ENCODE results near the gene LYZL6. TPM values are rescaled to one million over a fixed set of nuclear protein-coding genes. Genes with fewer than 3 reads are reported as not detected.
"Not testable (repeated sequence)": the region's sequence is repeated elsewhere in the genome, so short reads cannot be mapped to it uniquely, and the experiment has no call there.

The LYZL6 gene
- total RNA-seq, 4 donors from 2014 or later: not detected

DNA sequence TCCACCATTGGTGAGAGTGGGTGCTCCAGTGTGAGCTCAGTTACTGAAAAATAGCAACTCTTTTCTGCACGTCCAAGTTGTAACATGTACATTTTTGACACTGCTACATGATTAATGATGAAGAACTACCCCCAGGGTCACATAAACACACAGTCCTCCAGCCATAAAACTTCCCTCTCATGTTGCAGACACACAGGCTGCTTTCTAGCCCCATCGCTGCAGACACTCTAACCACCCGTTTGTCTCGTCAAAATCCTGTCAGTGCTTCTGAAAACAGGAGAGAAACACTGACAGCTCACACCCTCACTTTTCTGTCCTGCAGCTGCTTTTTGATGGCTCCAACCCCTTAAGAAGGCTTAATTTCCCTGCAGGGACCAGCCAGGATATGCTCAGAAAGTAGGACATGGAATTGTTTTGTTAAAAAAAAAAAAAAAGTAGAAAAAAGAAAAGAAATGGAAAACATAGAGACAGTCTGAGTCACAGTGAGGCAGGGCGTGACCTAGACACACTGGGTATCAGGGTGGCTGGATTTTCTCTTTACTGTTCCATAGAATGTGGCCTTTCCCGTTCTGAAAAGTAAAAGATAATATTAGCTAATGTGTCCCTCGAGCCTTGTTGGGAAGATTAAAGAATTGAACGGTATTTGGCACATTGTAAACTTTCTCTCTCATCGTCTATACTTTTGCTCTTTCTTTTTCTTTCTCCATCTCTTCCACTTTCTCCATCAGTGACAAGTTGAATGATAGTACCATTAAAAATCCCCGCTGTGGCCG, 42.6 kb downstream of the LYZL6 start:
- Histone ChIP-seq H3K27ac (replicated peaks in 1 of 4) (no peak overlapping the region), H3K9me3 (no peaks in the 10 kb centered on the region), H3K4me1 (no peaks in the 10 kb centered on the region), H3K36me3 (no peaks in the 10 kb centered on the region), H3K4me3 (no peak overlapping the region), H3K27me3 (no peaks in the 10 kb centered on the region)
- TF ChIP-seq, protein P1, sequence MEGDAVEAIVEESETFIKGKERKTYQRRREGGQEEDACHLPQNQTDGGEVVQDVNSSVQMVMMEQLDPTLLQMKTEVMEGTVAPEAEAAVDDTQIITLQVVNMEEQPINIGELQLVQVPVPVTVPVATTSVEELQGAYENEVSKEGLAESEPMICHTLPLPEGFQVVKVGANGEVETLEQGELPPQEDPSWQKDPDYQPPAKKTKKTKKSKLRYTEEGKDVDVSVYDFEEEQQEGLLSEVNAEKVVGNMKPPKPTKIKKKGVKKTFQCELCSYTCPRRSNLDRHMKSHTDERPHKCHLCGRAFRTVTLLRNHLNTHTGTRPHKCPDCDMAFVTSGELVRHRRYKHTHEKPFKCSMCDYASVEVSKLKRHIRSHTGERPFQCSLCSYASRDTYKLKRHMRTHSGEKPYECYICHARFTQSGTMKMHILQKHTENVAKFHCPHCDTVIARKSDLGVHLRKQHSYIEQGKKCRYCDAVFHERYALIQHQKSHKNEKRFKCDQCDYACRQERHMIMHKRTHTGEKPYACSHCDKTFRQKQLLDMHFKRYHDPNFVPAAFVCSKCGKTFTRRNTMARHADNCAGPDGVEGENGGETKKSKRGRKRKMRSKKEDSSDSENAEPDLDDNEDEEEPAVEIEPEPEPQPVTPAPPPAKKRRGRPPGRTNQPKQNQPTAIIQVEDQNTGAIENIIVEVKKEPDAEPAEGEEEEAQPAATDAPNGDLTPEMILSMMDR (IDR thresholded peaks at IDR 0.05): no peak
- no peak for TF ChIP-seq EP300 (IDR thresholded peaks at IDR 0.05)
- no peak for TF ChIP-seq POLR2AphosphoS5 (IDR thresholded peaks at IDR 0.05)
- no peak for TF ChIP-seq POLR2A (IDR thresholded peaks at IDR 0.05; ENCODE audit: low read depth)
- WGBS: 55% methylated on average over 11 of the region's 11 CpGs
- intact Hi-C loops (cut with DNase I): no loop called here
- no peak for DNase-seq (ENCODE audit: extremely low spot score)

DNA sequence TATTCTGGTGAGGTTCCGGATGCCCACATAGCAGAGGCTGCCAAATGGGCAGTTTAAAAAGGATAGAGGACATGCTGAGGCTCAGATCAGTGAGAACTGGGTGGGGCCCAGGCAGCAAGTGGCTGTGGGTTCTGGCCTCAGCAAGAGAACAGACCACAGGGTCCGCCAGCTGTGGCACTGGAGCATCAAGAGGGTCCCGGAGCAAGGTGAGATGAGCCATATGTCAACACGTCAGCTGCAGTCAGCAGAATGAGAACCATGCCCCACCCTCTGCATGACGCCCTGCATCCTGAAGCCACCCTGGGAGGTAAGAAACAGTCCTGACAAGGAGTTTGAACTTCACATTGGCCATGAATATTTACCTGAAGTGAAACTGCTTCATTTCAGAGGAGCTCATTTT, 43.2 kb downstream of the LYZL6 start:
- DNase-seq (ENCODE audit: extremely low spot score): no peak
- H3K36me3 ChIP-seq: no peaks in the 10 kb centered on the region
- no peaks in the 10 kb centered on the region for H3K9me3 ChIP-seq
- H3K27me3 ChIP-seq: no peaks in the 10 kb centered on the region
- H3K27ac ChIP-seq (replicated peaks in 1 of 4): no peak overlapping the region
- TF ChIP-seq POLR2AphosphoS5 (IDR thresholded peaks at IDR 0.05): no peak
- TF ChIP-seq POLR2A (IDR thresholded peaks at IDR 0.05; ENCODE audit: low read depth): no peak
- TF ChIP-seq EP300 (IDR thresholded peaks at IDR 0.05): no peak
- TF ChIP-seq, protein P1 (IDR thresholded peaks at IDR 0.05): no peak
- no peaks in the 10 kb centered on the region for H3K4me1 ChIP-seq
- 62% methylated on average over 3 of the region's 5 CpGs for WGBS
- no peak overlapping the region for H3K4me3 ChIP-seq
- intact Hi-C loops (cut with DNase I): no loop called here

DNA sequence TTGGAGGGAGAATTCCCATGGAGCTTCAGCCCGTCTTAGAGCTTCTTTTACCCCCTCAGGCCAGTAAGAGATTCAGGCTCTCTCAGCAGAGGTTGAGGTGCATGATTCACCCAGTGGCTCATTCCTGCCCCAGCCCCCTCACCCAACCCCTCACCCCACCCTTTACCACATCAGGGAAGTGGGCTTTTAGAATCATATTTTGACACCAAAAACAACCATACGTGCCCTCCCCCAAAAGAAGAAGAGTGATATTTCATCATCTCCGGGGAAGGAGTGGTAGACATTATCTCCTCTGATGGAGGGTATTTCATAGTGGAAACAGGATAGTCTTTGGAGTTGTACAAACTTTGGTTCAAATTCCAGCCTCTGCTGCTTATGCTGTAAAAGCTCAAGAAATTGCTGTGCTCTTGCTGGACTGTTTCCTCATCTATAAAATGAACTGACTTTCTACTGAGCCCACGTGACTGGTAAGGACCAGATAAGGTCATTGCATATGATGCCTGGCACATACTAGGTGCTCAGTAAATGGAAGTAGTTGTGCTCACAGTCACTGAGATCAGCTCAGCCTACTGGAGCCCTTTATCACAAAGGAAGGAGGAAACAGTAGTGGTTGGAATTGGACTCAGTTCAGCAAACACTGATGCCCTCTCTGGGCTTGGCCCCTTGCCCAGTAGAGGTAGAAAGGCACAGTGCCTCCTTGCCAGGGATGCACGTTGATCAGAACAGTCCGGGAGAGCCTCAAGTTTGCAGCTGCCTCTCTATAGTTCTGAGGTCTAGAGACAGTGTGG, 45.0 kb downstream of the LYZL6 start:
- Histone ChIP-seq H3K9me3 (no peaks in the 10 kb centered on the region), H3K27ac (replicated peaks in 1 of 4) (no peak overlapping the region), H3K27me3 (no peaks in the 10 kb centered on the region), H3K36me3 (no peaks in the 10 kb centered on the region), H3K4me1 (no peaks in the 10 kb centered on the region), H3K4me3 (no peak overlapping the region)
- WGBS: 62% methylated on average over 6 of the region's 6 CpGs
- intact Hi-C loops (cut with DNase I): no loop called here
- no peak for DNase-seq (ENCODE audit: extremely low spot score)
- TF ChIP-seq, protein P1 (IDR thresholded peaks at IDR 0.05): no peak
- no peak for TF ChIP-seq POLR2AphosphoS5 (IDR thresholded peaks at IDR 0.05)
- no peak for TF ChIP-seq POLR2A (IDR thresholded peaks at IDR 0.05; ENCODE audit: low read depth)

DNA sequence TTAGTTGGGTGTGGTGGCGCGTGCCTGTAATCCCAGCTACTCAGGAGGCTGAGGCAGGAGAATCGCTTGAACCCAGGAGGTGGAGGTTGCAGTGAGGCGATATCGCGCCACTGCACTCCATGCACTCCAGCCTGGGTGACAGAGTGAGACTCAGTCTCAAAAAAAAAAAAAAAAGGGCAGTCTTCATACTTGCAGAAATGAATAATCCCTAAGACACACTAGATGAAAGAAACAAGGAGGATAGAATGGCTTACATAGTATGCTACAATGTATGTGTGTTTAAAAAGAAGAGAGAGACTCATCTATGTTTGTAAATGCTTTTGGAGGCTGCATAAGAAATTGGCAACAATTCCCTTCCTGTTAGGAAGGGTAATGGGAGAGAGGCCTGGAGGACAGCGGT, 45.7 kb downstream of the LYZL6 start:
- H3K9me3 ChIP-seq; H3K4me1 ChIP-seq; H3K27ac ChIP-seq (replicated peaks in 1 of 4); intact Hi-C loops (cut with DNase I); H3K27me3 ChIP-seq; H3K4me3 ChIP-seq; H3K36me3 ChIP-seq; DNase-seq (ENCODE audit: extremely low spot score): not testable (repeated sequence)
- 95% methylated on average over 7 of the region's 7 CpGs for WGBS

Measured in esophagus muscularis mucosa (tissue), 4 donors.